PC-9 (cell line): Measurements from ENCODE around the gene TGFB1.

Source experiments
- EZH2 ChIP-seq: fragments of 200-600 bp; sonication (generic); IDR thresholded peaks from 2 replicates; pipeline ENCODE4 v1.8.0; 2017; ENCODE audit warnings: antibody characterized with exemption, low read depth
- TF ChIP-seq, protein P1 (sequence below): fragments of 200-600 bp; sonication (generic); conservative IDR thresholded peaks from 2 replicates; pipeline ENCODE4 v1.6.1; 2017; ENCODE audit warnings: mixed run types, antibody characterized with exemption, mild to moderate bottlenecking, moderate library complexity

DNA sequence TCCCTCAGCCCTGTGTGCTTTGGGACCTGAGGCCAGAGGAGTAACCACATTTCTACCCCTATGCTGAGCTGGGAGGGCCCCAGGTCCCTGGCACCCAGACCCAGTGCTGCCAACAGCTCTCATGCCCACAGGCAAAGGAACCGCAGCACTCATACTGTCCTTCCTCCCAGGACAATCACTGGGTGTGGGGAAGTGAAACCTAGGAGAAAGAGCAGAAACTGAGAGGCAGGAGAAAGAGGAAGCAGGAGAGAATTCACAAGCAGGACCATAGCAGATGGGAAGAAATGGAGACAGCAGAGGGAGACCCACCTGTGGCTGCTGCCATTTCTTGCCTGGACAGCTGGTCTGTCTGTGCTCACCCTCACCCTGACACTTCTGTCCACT, 24.9 kb downstream of the TGFB1 start:
- TF ChIP-seq, protein P1, sequence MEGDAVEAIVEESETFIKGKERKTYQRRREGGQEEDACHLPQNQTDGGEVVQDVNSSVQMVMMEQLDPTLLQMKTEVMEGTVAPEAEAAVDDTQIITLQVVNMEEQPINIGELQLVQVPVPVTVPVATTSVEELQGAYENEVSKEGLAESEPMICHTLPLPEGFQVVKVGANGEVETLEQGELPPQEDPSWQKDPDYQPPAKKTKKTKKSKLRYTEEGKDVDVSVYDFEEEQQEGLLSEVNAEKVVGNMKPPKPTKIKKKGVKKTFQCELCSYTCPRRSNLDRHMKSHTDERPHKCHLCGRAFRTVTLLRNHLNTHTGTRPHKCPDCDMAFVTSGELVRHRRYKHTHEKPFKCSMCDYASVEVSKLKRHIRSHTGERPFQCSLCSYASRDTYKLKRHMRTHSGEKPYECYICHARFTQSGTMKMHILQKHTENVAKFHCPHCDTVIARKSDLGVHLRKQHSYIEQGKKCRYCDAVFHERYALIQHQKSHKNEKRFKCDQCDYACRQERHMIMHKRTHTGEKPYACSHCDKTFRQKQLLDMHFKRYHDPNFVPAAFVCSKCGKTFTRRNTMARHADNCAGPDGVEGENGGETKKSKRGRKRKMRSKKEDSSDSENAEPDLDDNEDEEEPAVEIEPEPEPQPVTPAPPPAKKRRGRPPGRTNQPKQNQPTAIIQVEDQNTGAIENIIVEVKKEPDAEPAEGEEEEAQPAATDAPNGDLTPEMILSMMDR = no peak
- TF ChIP-seq EZH2 = no peak
